GM21576 (cell line): ENCODE results near the gene LMAN2L.

Experiments used
- ATAC-seq: cut with Tn5 transposase; IDR thresholded peaks from one replicate; pipeline ENCODE4 v1.9.1; 2021; ENCODE audit warnings: mild to moderate bottlenecking, moderate library complexity; ENCODE audit not compliant: unreplicated experiment

LMAN2L gene

GRCh38 chr2:96661324-96661723 is 78.5 kb downstream of the LMAN2L start:
- no peak for ATAC-seq

GRCh38 chr2:96656540-96656939 is 83.3 kb downstream of the LMAN2L start:
- ATAC-seq: no peak
